ENCODE measurements around the gene SLC35F5. TPM values are rescaled to one million over a fixed set of nuclear protein-coding genes. Genes with fewer than 3 reads are reported as not detected.

SLC35F5 gene
- total RNA-seq, 1 donor from 2014 or later: 56.2 TPM

DNA sequence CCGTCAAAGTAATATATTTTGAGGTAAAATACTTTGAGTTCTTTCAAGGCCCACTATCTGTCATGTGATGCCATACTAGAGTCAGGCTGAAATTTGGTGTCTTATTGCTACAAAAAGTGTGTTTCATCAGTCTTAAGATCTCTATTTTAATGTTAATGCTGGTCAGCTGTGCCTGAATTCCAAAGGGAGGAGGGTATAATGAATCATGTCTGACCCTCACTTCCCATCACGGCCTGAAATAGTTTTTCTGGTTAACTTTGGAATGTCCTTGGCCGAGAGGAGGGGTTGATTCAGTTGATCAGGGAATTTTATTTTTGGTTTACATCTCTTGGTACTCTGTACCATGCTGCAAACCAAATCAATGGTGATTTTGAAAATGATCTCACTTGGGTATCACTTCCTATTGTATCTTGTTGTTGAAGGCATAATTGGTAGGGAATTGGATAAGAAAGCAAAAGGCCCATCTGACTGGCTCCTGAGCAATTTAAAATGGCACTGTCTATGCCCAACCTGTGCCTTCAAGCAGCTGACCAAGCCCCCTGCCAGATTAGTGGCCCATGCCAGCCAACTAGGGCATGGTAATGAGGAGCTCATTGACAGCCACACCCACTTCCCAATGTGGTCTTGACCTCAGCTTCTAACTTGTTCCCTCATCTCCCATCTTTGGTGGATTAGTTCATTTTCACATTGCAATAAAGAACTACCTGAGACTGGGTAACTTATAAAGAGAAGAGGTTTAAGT lies 6.1 kb upstream of the SLC35F5 start:
- intact Hi-C loops (cut with micrococcal nuclease): no loop called here
- DNase-seq (no peak), ATAC-seq (no peak)

DNA sequence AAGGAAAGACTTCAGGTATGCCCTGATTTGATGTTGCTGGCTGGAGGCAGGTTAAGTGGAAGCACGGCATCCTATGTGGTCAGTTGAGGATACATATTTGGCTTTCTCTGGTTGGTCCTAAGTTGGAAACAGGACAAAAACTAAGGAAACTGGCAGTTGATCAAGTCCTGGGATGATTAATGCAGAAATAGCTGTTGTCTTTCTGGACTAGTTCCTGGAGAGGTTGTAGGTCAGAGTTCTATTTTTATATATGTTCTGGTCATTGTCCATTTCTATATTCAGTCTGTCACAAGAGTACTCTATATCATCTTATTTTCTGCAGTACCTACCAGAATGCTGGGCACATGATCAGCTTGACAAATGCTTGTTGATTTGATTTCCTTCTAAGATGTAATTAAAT lies 4.0 kb upstream of the SLC35F5 start:
- DNase-seq (no peak), ATAC-seq (peak; percentile 27)
- intact Hi-C loops (cut with micrococcal nuclease): no loop called here

- intact Hi-C loops (cut with micrococcal nuclease): no loop called here
- no peak for DNase-seq
- ATAC-seq: no peak
Measured at GRCh38 chr2:113757138-113757657, 756 bp upstream of the SLC35F5 start.

DNA sequence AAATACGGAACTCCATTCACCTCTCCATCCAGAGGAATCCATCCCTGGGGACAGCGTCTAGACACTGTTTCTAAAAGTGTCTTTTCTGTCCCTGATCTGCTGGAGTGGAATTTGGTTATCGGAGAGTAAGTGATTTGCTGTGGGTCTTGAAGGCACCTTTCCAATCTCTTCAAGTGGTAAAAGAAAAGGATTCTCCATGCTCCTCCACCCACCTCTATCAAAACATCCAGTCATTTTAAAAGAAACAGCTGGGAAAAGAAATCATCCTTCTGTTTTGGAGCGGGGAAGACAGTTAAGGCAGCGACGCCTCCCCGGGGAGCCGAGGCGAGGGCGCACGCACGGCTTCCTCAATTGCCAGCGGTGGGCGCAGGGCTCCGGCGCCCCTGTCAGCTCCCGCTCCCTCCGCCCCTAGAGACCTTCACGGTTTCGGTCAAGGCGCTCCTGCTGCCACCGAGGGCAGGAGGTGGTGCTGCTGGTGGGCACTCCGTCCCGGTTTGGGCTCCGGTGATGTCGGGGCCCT lies 547 bp downstream of the SLC35F5 start:
- DNase-seq (no peak), ATAC-seq (peak; percentile 62)
- intact Hi-C loops (cut with micrococcal nuclease): no loop called here

GRCh38 chr2:113755035-113755834 lies 1.2 kb downstream of the SLC35F5 start:
- peak; percentile 2 for ATAC-seq
- no peak for DNase-seq
- intact Hi-C loops (cut with micrococcal nuclease): no loop called here

GRCh38 chr2:113754160-113754559 lies 2.3 kb downstream of the SLC35F5 start:
- no peak for ATAC-seq
- intact Hi-C loops (cut with micrococcal nuclease): no loop called here
- no peak for DNase-seq

DNA sequence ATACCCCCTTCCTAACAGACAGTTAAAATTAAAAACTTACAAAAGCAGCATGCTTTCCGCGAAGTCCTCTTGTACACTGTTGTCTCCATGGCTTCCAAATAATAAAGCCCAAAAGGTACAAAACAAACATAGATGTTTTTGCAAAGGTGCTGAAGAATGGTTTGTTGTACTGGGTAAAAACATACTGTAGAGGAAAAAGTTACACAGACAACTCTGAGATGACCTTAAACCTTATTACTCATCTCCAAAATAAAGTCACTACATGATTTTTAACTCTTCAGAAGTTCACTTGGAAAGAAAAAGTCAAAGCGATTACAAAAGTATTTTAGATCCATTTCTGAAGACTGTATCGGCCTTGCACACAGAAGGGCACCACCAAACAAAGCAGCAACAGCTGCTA lies 6.1 kb downstream of the SLC35F5 start:
- intact Hi-C loops (cut with micrococcal nuclease): no loop called here
- DNase-seq (no peak), ATAC-seq (no peak)

- ATAC-seq (no peak), DNase-seq (no peak)
- intact Hi-C loops (cut with micrococcal nuclease): no loop called here
Measured at GRCh38 chr2:113741091-113741490, 15.4 kb downstream of the SLC35F5 start.

- ATAC-seq (no peak), DNase-seq (no peak)
- intact Hi-C loops (cut with micrococcal nuclease): no loop called here
Measured at GRCh38 chr2:113739849-113740248, 16.6 kb downstream of the SLC35F5 start.

DNA sequence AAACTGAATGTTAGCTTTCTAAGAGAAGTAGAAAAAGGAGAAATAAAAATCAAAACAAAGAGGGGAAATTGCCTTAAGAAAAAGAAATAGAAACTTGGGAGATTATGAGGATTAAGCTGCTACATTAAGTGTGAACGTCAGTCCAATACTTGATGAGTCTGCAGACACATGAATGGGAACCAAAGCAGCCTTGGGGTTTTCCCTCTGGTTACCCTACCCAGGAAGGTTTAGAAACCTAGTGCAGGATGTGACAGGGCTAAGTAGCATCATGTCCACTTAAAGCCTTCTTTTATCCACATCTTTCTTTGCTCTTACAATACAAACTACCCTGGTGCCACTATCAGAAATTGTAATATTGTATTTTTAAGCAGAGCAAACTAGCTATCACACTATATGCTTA lies 22.3 kb downstream of the SLC35F5 start:
- intact Hi-C loops (cut with micrococcal nuclease): no loop called here
- ATAC-seq (no peak), DNase-seq (no peak)

GRCh38 chr2:113724010-113724409 lies 32.4 kb downstream of the SLC35F5 start:
- intact Hi-C loops (cut with micrococcal nuclease): no loop called here
- DNase-seq: no peak
- ATAC-seq: no peak

DNA sequence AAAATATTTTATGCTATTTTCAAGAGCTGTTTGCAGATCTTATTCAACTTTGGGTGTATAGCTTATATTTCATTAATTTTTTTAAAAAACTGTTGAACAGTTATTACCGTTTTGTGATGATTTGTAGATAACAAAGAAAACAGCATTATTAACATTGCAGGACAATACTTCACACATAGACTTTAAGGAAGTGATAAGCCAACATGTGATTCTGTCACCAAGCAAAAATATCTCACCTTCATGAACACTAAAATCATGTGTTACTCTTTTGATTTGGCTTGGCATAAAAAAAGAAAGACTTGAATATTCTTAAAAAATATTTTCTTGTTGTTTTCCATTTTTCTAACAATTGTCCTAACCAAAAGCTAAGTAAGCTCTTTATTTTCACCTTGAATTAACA lies 33.0 kb downstream of the SLC35F5 start:
- intact Hi-C loops (cut with micrococcal nuclease): no loop called here
- no peak for ATAC-seq

DNA sequence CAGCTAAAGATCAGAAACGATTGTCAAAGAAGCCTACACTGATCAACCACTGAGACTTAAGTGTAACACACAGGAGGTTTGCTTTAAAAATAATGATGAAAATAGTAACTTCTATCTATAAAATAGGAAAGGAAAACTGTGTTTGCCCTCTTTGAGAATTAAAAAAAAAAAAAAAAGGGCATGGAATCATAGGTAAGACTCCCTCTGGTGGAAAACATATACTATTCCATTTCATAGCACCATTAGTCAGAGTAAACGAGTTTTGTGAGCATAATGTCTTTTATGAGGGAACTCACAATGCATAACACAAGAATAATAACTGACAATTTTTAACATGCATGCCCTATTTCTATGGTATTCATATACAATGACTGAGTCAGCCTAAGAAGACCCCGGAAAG lies 36.3 kb downstream of the SLC35F5 start:
- ATAC-seq: no peak
- intact Hi-C loops (cut with micrococcal nuclease): no loop called here
- DNase-seq: no peak

More for the DNA sequence above, 33.0 kb downstream of the SLC35F5 start:
- no peak for DNase-seq

- ATAC-seq (no peak), DNase-seq (no peak)
- intact Hi-C loops (cut with micrococcal nuclease): no loop called here
Measured at GRCh38 chr2:113716291-113716690, 40.2 kb downstream of the SLC35F5 start.

GRCh38 chr2:113712941-113713340 lies 43.5 kb downstream of the SLC35F5 start:
- intact Hi-C loops (cut with micrococcal nuclease): no loop called here
- DNase-seq: no peak

DNA sequence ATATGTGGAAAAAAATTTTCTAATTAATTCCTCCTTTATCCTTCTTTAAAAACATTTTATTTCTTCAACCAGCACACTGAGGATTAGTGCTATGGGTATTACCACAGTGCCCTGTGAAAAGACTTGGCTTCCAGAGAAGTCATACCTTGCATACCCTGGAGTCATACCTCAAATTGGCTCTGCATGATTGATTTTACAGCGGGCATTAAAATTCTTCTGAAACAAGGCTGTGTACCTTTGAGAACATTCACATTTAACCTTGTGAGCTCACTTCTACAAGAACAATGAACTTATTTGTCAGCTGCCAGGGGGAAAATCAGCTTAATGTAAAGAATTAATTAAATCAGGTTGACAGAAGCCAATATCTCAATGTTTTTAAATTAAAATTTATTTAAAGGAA lies 44.6 kb downstream of the SLC35F5 start:
- intact Hi-C loops (cut with micrococcal nuclease): no loop called here
- ATAC-seq (no peak), DNase-seq (no peak)

More at GRCh38 chr2:113712941-113713340, 43.5 kb downstream of the SLC35F5 start:
- no peak for ATAC-seq

- ATAC-seq (no peak), DNase-seq (no peak)
- intact Hi-C loops (cut with micrococcal nuclease): no loop called here
Measured at GRCh38 chr2:113709022-113709421, 47.4 kb downstream of the SLC35F5 start.

DNA sequence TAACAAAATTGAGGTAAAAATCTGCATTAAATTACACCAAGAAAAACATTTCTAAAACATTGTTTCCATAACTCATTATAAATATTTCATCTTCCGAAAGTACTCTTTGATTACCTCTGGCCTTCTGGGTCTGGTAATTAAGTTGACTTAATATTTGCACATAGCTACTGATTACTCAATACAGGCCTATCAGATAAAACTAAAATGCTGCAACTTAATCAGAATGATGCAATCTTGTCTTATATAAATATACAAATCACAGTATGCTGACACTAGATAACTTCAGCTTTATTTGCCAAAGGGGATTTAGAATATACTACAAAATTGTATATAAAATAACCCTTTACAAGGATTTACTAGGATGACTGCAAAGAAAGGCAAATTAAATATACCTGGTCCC lies 49.3 kb downstream of the SLC35F5 start:
- no peak for ATAC-seq
- DNase-seq: no peak
- intact Hi-C loops (cut with micrococcal nuclease): no loop called here

DNA sequence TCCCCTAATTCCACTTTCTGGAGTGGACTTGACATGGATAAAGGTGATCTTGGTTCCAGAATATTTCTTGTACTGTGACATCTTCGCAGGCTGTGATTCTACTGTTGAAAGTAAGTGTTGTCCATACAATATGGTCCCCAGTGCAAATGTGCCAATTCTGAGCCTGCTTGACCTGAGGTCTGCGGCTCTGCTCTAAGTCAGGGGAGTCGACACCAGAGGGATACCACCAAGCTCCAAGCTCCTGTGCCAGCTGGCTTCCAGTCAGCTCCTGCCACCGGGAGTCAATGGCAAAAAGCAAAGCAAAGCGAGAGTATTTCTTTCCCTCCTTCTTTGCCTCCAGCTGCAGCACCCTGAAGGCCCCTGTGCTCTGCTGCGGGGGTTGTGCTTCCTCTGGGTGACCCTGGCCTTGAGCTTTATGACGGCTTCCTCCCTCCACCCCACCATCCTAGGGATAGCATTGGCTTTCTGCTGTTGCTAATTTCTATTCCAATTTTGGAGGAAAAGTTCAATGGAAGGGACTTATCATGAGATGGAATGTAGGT lies 50.4 kb downstream of the SLC35F5 start:
- ATAC-seq: peak; percentile 54
- no peak for DNase-seq
- intact Hi-C loops (cut with micrococcal nuclease): no loop called here

Data from left ventricle myocardium superior (tissue), 1 donor.